Renal cortex interstitium (tissue), 15 donors: Measurements from ENCODE around the gene TRIML2. TPM values are rescaled to one million over a fixed set of nuclear protein-coding genes. Genes with fewer than 3 reads are reported as not detected.

Experiments used
- DNase-seq, 11 donors: peaks; one replicate each; pipeline ENCODE4 v3.0.0-alpha.2; 2013; ENCODE audit warnings: low read depth in 9 of 11, low spot score in 4 of 11; ENCODE audit errors: extremely low read depth in 1 of 11
- long read RNA-seq, 16 experiments: transcript quantifications; one replicate each; lab custom pipeline, GENCODE V29; 2026
- polyA plus RNA-seq, 3 donors: library from polyadenylated mRNA; unstranded; fragments of 120-200 nt; gene quantifications; one replicate each; pipeline ENCODE4 v1.2.1, GENCODE V29; 2013; ENCODE audit not compliant: insufficient read length in 3 of 3

TRIML2 gene, protein sequence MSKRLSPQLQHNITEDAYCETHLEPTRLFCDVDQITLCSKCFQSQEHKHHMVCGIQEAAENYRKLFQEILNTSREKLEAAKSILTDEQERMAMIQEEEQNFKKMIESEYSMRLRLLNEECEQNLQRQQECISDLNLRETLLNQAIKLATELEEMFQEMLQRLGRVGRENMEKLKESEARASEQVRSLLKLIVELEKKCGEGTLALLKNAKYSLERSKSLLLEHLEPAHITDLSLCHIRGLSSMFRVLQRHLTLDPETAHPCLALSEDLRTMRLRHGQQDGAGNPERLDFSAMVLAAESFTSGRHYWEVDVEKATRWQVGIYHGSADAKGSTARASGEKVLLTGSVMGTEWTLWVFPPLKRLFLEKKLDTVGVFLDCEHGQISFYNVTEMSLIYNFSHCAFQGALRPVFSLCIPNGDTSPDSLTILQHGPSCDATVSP
- not detected for polyA plus RNA-seq
- long read RNA-seq, donor 1 = 0 reads
- long read RNA-seq, donor 2 = 0 reads
- long read RNA-seq, donor 3 = 0 reads
- long read RNA-seq, donor 4 = 0 reads
- long read RNA-seq, donor 5 = 0 reads
- long read RNA-seq, donor 6 = 0 reads
- long read RNA-seq, donor 7 = 0 reads
- long read RNA-seq, donor 8 = 0 reads
- long read RNA-seq, donor 9 = 0 reads
- long read RNA-seq, donor 10 = 0 reads
- long read RNA-seq, donor 11 = 0 reads
- long read RNA-seq, donor 12 = 0 reads
- long read RNA-seq, donor 13 = 0 reads
- long read RNA-seq, donor 14 = 0 reads
- long read RNA-seq, donor 15 = 0 reads
- long read RNA-seq, donor 16 = 0 reads

DNA sequence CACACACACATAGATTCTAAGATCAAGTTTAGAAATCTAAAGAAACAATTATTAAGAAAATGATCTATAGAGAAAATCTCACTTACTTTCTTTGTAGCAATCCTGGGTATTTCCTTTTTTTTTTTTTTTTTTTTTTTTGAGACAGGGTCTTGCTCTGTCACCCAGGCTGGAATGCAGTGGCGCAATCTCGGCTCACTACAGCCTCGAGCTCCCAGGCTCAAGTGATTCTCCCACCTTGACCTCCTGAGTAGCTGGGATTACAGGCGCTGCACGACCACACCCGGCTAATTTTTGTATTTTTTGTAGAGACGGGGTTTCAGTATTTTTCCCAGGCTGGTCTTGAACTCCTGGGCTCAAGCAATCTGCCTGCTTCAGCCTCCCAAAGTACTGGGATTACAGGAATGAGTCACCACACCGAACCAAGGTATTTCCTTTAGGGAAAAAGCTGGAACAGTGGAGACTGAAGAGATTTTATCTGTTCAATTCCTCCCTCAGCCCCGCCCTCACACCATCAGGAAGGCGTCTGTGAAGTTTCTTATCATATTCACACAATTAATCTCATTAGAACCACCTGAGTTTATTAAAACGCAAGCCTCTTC lies at the start of gene TRIML2:
Gene TRIML2 (minus strand): TSS at position 447 of the 599 bp plus-strand sequence. CDS start 4,235 bp downstream, outside the sequence.
- DNase-seq = no peak

DNA sequence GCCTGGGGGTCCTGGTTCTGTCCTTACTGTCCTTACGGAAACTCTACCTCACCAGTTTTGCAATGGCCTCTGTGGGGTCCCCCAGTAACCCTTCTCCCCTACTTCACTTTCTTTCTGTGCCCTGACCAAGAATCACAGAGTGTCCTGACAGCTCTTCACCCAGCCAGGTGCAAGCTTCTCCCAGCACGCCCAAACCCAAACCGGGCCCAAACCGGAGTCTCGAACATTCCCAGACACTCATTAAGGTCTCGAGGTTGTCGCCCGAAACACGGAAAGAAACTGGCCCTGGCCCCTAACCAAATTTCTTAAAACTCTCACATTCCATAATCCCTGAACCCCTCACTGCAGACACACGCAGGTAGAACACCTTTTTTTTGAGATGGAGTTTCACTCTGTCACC lies 48.9 kb upstream of the TRIML2 start:
- no peak for DNase-seq

DNA sequence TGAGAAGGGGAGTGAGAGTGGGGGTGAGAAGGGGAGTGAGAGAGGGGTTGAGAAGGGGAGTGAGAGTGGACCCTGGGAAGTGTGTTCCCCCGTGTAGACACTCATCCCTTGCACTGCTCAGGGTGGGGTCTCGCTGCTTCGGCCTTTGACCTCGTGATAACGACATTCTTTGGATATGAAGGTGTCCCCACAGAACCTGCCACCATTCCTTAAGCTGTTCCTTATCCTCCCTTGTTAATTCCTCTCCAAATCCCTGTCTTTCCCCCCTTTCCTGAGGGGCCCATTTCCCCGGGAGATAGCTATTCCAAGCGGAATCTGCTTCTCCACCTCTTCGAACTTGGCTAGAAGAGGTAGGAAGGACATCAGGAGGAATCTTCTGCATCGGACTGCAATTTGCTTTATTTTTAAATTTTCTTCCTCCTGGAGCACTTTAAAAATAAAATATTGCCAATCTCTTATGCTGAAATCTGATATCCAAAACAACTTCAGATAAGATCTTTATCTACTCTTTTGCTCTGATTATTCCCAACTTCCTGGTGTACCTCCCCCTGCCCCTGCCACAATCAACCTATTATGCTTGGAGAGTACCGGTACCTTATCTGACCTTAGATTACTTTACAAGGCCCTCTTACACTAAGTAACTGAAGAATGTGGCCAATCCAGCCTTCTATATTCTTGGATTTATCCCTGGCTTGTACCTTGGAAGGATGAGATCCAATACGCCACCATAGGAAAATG lies 45.4 kb upstream of the TRIML2 start:
- DNase-seq = no peak

DNA sequence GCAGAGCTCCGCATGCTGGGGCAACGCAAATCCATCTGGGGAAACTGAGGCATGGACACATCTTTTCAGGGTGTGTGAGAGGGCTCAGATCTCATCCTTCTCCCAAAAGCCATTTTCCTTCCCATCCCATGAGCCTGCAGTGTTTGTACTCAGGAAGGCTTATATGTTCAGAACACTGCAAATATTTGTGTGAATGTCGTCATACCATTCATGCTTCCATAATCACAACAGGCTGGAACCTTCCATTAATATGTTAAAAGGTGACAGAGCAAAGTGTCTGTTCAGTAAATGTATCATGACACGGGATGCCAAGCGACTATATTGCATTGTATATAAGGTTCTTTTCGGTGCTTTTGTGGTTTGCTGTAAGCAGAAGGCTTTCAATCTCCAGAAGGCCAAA lies 38.4 kb upstream of the TRIML2 start:
- DNase-seq = no peak

DNA sequence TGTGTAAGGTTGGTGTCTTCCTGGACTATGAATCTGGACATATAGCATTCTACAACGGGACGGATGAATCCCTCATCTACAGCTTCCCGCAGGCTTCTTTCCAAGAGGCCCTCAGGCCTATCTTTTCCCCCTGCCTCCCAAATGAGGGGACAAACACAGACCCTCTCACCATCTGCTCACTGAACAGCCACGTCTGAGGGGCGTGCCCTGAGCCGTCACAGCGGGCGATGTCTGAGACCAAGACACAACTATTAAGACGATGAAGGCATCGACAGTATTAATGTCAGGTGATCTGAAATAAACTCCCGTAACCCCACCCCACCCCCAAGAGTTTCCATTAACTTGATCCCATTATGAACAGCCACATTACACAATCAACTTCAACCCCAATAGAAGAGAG lies 37.8 kb upstream of the TRIML2 start:
- no peak for DNase-seq

DNA sequence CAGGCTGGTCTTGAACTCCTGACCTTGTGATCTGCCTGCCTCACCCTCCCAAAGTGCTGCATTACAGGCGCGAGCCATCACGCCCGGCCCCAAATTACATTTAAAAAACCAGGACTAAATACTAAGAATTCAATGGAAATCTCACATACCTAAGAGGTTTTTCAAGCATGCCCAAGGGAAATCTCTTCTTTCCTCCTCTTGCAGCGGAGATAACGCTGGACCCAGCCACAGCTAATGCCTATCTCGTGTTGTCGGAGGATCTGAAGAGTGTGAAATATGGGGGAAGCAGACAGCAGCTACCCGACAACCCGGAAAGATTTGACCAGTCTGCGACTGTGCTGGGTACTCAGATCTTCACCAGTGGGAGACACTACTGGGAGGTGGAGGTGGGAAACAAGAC lies 37.2 kb upstream of the TRIML2 start:
- DNase-seq = no peak

DNA sequence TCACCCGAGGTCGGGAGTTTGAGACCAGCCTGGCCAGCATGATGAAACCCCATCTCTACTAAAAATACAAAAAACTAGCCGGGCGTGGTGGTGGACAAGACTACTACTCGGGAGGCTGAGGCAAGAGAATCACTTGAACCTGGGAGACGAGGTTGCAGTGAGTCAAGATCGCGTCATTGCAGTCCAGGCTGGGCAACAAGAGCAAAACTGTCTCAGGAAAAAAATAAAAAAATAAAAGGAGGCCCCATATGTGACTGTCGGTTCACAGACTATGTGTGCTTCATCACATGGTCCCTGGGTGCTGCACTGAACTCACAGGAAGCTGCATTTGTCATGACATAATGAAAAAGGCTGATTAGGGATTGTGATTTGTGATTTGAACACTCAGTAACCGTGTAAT lies 36.2 kb upstream of the TRIML2 start:
- DNase-seq = no peak

DNA sequence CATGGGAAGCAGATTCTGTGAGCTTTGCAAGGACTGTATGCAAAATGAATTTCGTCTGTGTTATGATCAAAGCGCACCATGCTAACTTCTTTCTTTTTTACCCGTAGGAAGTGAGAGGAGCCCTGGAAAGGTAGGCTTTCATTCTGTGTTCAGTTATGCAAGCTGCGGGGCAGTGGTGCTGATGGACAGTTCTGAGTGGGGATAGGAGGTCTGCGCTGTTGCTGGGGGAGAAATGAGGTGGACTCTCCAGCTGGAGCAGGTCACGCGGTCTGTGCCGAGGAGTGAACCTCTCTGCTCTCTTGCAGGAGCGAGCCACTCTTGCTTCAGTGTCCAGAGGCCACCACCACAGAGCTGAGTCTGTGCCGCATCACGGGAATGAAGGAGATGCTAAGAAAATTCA lies 34.3 kb upstream of the TRIML2 start:
- peak in 4 of 11 donors; percentile 2 to 9 (median 8) for DNase-seq

DNA sequence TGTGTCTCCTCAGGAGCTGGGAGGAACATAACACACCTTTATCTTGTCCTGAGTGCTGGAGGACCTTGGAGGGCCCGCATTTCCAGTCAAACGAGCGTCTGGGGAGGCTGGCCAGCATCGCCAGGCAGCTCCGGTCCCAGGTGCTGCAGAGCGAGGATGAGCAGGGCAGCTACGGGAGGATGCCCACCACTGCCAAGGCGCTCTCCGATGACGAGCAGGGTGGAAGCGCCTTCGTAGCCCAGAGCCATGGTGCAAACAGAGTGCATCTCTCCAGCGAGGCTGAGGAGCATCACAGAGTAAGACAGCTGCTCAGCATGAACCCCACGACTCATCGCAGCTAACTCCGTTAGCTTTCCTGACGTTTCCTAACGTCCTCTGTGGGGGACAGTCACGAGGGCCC lies 30.3 kb upstream of the TRIML2 start:
- DNase-seq = no peak

DNA sequence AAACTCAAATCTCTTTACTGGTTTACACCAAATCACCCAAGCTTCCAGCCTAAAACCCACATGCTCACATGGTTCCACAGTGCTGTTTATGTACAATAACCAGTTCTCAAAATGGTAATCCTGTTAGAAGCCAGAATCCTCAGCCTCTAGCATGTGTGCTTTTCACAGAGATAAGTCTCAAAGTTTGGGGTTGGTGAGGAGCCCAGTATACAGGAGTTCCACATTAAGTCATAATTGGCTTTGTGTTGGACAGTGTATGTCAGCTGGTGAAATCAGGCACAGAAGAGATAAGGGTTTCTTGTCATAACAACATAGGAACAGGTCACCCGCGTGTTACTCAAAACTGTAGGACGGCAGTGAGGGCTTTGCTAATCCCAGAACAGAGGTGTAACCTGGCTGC lies 29.7 kb upstream of the TRIML2 start, which contains the start of gene TRIML1:
Gene TRIML1 (plus strand): TSS at position 301 of the 400 bp plus-strand sequence. CDS start 118 bp downstream, outside the sequence.
- no peak for DNase-seq

DNA sequence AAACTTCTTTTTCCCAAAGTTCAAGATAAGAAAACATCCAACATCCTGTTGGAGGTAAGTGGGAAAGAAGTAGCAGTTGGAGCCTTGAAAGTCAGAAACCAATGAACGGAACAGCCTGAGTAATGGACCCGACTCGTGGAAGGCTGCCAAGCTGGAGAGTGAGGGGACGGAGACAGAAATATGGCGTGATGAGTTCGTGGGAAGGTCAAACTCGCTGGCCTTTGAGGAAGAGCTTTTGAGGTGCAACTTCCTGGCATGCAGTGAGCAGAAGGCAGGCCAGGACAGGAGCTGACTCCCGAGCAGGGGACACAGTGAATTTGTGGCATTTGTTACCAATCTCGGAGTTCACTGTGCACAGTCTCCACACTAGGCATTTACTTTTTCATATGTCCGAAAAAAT lies 28.8 kb upstream of the TRIML2 start:
- DNase-seq = peak in 2 of 11 donors; percentile 12 to 15

DNA sequence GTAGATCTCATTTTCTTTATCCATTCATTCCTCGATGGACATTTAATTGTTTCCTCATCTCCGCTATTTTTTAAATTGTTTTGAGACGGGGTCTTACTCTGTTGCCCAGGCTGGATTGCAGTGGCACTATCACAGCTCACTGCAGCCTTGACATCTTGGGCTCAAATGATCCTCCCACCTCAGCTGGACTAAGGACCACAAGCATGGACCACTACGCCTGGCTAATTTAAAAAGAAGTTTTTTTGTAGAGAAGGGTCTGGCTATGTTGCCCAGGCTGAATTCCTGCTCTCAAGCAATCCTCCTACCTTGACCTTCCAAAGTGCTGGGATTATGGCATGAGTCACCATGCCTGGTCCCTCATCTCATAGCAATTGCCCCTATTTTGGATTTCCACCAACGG lies 22.8 kb upstream of the TRIML2 start:
- DNase-seq = no peak

DNA sequence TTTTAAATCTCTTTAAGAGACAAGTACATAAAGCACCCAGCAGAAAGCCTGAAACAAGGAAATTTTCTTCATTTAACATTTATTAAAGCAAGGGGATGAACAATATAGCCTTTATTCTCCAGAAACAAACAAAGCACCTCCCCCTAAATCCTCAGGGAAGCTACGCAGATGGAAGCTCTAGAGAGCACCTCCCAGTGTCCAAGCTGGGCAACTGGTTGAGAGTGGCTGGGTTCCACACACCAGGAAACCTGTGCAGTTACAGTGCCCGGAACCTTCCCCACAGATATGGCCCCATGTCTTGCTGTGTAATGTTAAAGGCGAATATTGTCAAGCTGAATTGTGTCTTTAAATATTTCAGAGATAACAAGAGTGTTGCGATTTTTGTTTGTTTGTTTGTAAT lies 21.0 kb upstream of the TRIML2 start:
- DNase-seq = no peak

DNA sequence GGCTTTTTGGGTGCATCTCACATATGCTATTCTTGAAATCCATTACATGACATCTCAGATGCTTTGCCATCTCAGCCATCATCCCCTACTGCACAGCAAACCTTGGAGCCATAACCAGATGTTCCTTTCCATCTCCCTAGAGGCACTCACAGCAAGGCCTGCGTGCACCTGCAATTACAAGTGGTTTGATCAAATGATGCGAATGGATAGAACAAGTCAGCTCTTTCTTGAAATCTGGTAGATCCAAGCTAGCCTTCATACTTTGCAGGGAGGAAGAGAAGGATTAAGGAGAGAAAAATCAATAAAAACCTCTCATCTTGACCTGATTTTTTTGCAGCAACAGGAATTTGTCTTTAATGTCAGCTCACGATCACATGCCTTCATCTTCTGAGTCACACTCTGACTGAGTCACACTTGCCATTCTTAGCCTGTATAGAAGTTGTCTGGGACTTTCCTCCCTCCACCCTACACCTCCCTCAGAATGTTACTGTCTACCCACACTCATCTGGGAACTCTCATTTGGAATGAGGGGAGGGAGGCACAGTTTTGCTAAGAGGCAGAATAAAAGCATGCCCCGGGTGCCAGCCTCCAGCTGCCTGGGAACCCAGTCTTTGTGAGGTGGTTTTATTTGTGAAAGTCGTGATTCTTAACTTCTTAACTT lies 17.9 kb upstream of the TRIML2 start:
- no peak for DNase-seq

DNA sequence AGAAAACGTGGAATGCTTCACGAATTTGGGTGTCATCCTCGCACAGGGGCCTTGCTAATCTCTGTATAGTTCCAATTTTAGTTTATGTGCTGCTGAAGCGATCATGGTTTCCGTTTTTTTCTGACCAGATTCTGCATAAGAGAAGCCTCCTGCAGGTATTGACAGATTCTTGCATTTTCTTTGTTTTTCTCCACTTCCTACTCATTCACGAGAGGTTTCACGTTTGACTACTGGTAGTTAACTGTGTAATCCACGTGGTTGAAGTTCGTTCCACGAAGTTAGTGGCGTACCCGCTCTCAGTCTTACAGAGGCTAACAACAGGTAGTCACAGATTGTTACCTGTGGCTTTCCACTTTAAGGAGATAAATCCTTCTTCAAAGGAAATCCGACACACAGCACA lies 12.1 kb upstream of the TRIML2 start:
- DNase-seq = no peak

DNA sequence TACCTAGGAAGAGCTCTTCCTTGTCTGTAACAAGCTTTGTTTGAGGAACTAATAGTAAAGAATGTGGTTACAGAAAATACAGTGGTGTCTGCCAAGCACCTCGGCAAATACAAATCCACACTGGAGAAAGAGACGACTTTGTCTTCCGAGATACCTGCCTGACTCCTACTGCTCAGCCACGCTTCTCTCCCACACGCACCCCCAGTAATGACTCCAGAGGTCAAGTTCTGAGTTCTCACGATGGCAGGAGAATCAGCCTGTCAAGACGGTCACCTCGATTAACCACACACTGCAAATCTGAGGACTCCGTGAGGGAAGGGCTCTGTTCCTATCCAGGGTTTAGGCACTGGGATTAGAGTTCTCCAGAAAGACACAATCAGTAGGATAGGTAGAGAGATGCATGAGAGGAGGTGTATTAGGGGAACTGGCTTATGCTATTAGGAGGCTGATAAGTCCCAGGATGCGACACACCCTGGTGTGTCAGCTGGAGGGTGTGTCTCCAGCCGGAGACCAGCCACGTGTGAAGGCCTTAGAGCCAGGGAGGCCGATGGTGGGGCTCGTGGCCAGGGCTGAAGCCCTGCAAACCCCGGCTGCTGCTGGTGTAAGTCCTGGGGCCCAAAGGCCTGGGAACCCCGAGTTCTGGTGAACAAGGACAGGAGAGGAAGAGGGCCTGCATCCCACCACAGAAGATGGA lies 8.4 kb upstream of the TRIML2 start:
- no peak for DNase-seq

DNA sequence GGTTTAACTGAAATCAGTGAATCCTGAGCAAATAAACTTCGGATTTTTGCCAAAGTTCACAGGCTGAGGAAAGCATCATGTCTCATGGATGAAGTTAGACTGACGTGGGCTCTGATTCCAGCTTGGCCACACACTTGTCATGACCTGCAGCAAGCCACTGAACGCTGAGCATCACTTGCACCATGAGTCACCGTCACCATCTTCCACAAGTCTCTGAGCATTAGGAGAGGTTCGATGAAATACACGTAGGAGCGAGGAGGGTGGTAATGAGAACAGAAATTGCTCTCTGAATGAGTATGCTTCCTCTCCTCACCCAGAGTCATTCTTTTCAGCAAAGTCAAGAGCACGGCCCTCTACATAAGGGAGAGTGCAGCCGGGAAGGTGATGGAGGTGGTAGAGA lies 3.8 kb upstream of the TRIML2 start:
- DNase-seq = no peak

DNA sequence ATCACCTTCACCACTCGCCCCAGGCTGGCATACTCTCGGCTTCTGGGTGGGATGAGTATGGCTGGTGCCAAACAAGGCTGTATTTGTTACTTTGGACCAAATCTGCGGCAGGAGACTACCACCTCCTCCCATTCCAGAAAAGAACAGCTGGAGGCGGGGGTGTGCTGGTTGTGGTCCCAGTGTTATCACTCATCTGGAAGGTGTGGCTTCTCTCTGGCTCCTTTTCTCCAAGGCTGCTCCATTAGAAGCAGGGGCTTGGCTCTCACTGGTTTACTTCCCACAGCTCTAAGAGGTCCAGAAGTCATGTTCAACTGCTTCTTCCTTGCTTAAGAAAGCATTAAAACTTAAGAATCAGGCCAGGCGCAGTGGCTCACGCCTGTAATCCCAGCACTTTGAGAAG lies 2.6 kb upstream of the TRIML2 start:
- no peak for DNase-seq
